Activated B cell treated with CpG ODN at 0.5 μM for 24 hours (primary cell): Measurements from ENCODE around the gene SLC6A5. TPM values are rescaled to one million over a fixed set of nuclear protein-coding genes. Genes with fewer than 3 reads are reported as not detected.

Experiments used
- ATAC-seq: fragments of 200-7000 bp; cut with Tn5 transposase; one replicate; pipeline ENCODE4 v1.10.0; 2021; ENCODE audit warnings: low read depth, mild to moderate bottlenecking, moderate library complexity
- CTCF ChIA-PET: fragments of 350-600 bp; sonication (Branson Sonifier 250); formaldehyde crosslinking; loops from one replicate; lab custom pipeline; 2021; ENCODE audit warnings: antibody characterized with exemption; lab: Charles Lee
- POLR2A ChIA-PET: fragments of 350-600 bp; sonication (Branson Sonifier 250); formaldehyde crosslinking; loops from one replicate; lab custom pipeline; 2021; ENCODE audit warnings: antibody characterized with exemption; lab: Charles Lee
- DNase-seq: peaks from one replicate; pipeline ENCODE4 v3.0.0; 2022
- H3K27ac Mint-ChIP-seq: one replicate; pipeline ENCODE4 v1.8.0; 2020; ENCODE audit warnings: mixed read lengths
- H3K27me3 Mint-ChIP-seq: one replicate; pipeline ENCODE4 v1.8.0; 2021; ENCODE audit warnings: mixed read lengths
- H3K36me3 Mint-ChIP-seq: one replicate; pipeline ENCODE4 v1.8.0; 2021; ENCODE audit warnings: low read depth, mixed read lengths
- H3K4me1 Mint-ChIP-seq: one replicate; pipeline ENCODE4 v1.8.0; 2021; ENCODE audit warnings: mixed read lengths
- H3K4me3 Mint-ChIP-seq: one replicate; pipeline ENCODE4 v1.8.0; 2020; ENCODE audit warnings: mild to moderate bottlenecking, mixed read lengths
- H3K9me3 Mint-ChIP-seq: one replicate; pipeline ENCODE4 v1.8.0; 2020; ENCODE audit warnings: mixed read lengths
- intact Hi-C: fragments of 100-400 bp; cut with micrococcal nuclease; formaldehyde crosslinking; loops from one replicate; pipeline ENCODE4 v1.15.1; 2024
- total RNA-seq: library from RNA; stranded (reverse); gene quantifications from 2 replicates; pipeline ENCODE4 v1.2.3, GENCODE V29; 2022
- TF ChIP-seq, protein P1 (sequence below): fragments of 200-600 bp; IDR thresholded peaks from one replicate; pipeline ENCODE4 v1.8.0; 2022; ENCODE audit warnings: antibody characterized with exemption, mild to moderate bottlenecking

Gene SLC6A5
- total RNA-seq, 1 donor from 2014 or later = not detected

GRCh38 chr11:20671856-20672546, 72.6 kb downstream of the SLC6A5 start:
- peaks cover 59% of the 10 kb centered on the region for H3K27me3 Mint-ChIP-seq
- ATAC-seq = no peak
- no peak overlapping the region for H3K27ac Mint-ChIP-seq
- ChIA-PET POLR2A (no interaction called here), CTCF (no interaction called here)
- no peak for DNase-seq
- intact Hi-C loops = no loop called here
- no peaks in the 10 kb centered on the region for H3K9me3 Mint-ChIP-seq
- H3K4me3 Mint-ChIP-seq = no peak overlapping the region
- H3K4me1 Mint-ChIP-seq = peaks cover 12% of the 10 kb centered on the region
- TF ChIP-seq, protein P1, sequence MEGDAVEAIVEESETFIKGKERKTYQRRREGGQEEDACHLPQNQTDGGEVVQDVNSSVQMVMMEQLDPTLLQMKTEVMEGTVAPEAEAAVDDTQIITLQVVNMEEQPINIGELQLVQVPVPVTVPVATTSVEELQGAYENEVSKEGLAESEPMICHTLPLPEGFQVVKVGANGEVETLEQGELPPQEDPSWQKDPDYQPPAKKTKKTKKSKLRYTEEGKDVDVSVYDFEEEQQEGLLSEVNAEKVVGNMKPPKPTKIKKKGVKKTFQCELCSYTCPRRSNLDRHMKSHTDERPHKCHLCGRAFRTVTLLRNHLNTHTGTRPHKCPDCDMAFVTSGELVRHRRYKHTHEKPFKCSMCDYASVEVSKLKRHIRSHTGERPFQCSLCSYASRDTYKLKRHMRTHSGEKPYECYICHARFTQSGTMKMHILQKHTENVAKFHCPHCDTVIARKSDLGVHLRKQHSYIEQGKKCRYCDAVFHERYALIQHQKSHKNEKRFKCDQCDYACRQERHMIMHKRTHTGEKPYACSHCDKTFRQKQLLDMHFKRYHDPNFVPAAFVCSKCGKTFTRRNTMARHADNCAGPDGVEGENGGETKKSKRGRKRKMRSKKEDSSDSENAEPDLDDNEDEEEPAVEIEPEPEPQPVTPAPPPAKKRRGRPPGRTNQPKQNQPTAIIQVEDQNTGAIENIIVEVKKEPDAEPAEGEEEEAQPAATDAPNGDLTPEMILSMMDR = no peak
- no peaks in the 10 kb centered on the region for H3K36me3 Mint-ChIP-seq

DNA sequence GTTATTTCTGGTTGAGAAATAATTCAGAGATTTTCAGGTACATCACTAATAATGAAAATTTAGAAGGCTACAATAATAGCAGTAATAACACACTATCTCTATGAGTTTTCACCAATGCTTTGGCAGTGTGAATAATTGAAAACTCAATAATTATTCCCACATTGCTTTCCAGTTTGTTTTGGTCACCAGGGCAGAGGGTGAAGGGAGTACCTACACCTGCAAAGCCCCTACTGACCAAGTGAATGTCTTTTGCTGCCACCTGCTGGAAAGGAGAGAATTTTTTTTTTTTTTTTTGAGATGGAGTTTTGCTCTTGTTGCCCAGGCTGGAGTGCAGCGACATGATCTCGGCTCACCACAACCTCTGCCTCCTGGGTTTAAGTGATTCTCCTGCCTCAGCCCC, 73.2 kb downstream of the SLC6A5 start:
- Mint-ChIP-seq H3K9me3 (no peaks in the 10 kb centered on the region), H3K27ac (no peak overlapping the region), H3K27me3 (peaks cover 54% of the 10 kb centered on the region), H3K4me1 (peaks cover 12% of the 10 kb centered on the region), H3K4me3 (no peak overlapping the region), H3K36me3 (no peaks in the 10 kb centered on the region)
- intact Hi-C loops = no loop called here
- CTCF ChIA-PET = interaction anchor here (1.0 kb wide), 1 partner anchor 24 kb away, joined by 3 read pairs; no protein-coding TSS in a partner anchor
- POLR2A ChIA-PET = no interaction called here
- ATAC-seq (no peak), DNase-seq (no peak)
- TF ChIP-seq, protein P1 = no peak

DNA sequence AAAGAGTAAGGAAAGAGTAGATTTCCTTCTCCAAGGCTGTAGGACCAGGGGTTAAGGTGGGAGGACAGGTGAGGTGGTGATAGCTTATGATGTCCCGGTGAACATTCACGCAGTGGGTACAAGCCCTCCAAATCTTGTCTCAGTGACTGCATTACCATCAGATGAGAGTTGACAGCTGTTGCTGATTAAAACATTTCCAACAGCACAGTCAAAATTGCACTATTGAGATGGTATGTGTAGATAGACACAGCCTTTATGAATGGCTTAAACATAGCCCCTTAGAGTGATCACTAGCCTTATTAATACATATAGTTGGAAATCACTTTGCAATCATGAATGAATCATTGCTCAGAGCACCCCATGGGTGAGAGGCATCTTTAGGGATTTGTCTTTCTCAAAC, 77.2 kb downstream of the SLC6A5 start:
- no peaks in the 10 kb centered on the region for H3K9me3 Mint-ChIP-seq
- no peak overlapping the region for H3K4me3 Mint-ChIP-seq
- CTCF ChIA-PET = no interaction called here
- ATAC-seq (no peak), DNase-seq (no peak)
- H3K27ac Mint-ChIP-seq = no peak overlapping the region
- POLR2A ChIA-PET = no interaction called here
- peaks cover 23% of the 10 kb centered on the region for H3K27me3 Mint-ChIP-seq
- TF ChIP-seq, protein P1 = no peak
- no peaks in the 10 kb centered on the region for H3K4me1 Mint-ChIP-seq
- intact Hi-C loops = no loop called here
- H3K36me3 Mint-ChIP-seq = no peaks in the 10 kb centered on the region

- Mint-ChIP-seq H3K4me1 (no peaks in the 10 kb centered on the region), H3K9me3 (no peaks in the 10 kb centered on the region), H3K36me3 (no peaks in the 10 kb centered on the region), H3K4me3 (no peak overlapping the region), H3K27ac (no peak overlapping the region), H3K27me3 (no peaks in the 10 kb centered on the region)
- TF ChIP-seq, protein P1 = no peak
- intact Hi-C loops = no loop called here
- DNase-seq (no peak), ATAC-seq (no peak)
- CTCF ChIA-PET = no interaction called here
- POLR2A ChIA-PET = no interaction called here
Observed at GRCh38 chr11:20688761-20689160, 89.4 kb downstream of the SLC6A5 start.

- Mint-ChIP-seq H3K36me3 (no peaks in the 10 kb centered on the region), H3K4me3 (no peak overlapping the region), H3K27me3 (no peaks in the 10 kb centered on the region), H3K9me3 (peaks cover 3% of the 10 kb centered on the region), H3K27ac (no peak overlapping the region), H3K4me1 (no peaks in the 10 kb centered on the region)
- ATAC-seq (no peak), DNase-seq (no peak)
- TF ChIP-seq, protein P1 = no peak
- intact Hi-C loops = no loop called here
- POLR2A ChIA-PET = no interaction called here
- CTCF ChIA-PET = no interaction called here
Observed at GRCh38 chr11:20707876-20708275, 108.5 kb downstream of the SLC6A5 start.

Other genes starting within 250 kb of the SLC6A5 start
- gene HTATIP2, start 235.9 kb upstream of the SLC6A5 start, total RNA-seq = 35.7 and 36.5 TPM in 2 replicates
- 21.7 and 24.9 TPM in 2 replicates for gene PRMT3, start 211.9 kb upstream of the SLC6A5 start, total RNA-seq
- gene NELL1, start 70.0 kb downstream of the SLC6A5 start, total RNA-seq = not detected in 2 replicates